ENCODE results near the gene SP100.
"Not testable (repeated sequence)": the region's sequence is repeated elsewhere in the genome, so short reads cannot be mapped to it uniquely, and the experiment has no call there.

SP100 gene

GRCh38 chr2:230435431-230435830, 19.4 kb downstream of the SP100 start:
- Histone ChIP-seq H3K27ac (ENCODE audit: insufficient read depth, low read length, poor library complexity, severe bottlenecking) (no peak overlapping the region), H3K36me3 (ENCODE audit: control insufficient read depth, insufficient read depth, low read length) (peaks cover 25% of the 10 kb centered on the region), H3K4me3 (ENCODE audit: insufficient read depth, low read depth, low read length, poor library complexity, severe bottlenecking) (peak overlapping the region; percentile 4), H3K9me3 (ENCODE audit: control insufficient read depth, low read length) (peaks cover 8% of the 10 kb centered on the region), H3K4me1 (ENCODE audit: control insufficient read depth, insufficient read depth, low read length, poor library complexity, severe bottlenecking) (peaks cover 19% of the 10 kb centered on the region), H3K27me3 (replicated peaks; ENCODE audit: control insufficient read depth, insufficient read depth, low read length, poor library complexity, severe bottlenecking) (no peaks in the 10 kb centered on the region)
- DNase-seq = no peak

- not testable (repeated sequence) for H3K27ac ChIP-seq (ENCODE audit: insufficient read depth, low read length, poor library complexity, severe bottlenecking)
Measured at GRCh38 chr2:230439121-230439520, 23.1 kb downstream of the SP100 start.

GRCh38 chr2:230439590-230439989, 23.6 kb downstream of the SP100 start:
- H3K4me3 ChIP-seq (ENCODE audit: insufficient read depth, low read depth, low read length, poor library complexity, severe bottlenecking) = no peak overlapping the region
- no peak for DNase-seq
- H3K27me3 ChIP-seq (replicated peaks; ENCODE audit: control insufficient read depth, insufficient read depth, low read length, poor library complexity, severe bottlenecking) = no peaks in the 10 kb centered on the region
- H3K9me3 ChIP-seq (ENCODE audit: control insufficient read depth, low read length) = peaks cover 8% of the 10 kb centered on the region
- peaks cover 36% of the 10 kb centered on the region for H3K36me3 ChIP-seq (ENCODE audit: control insufficient read depth, insufficient read depth, low read length)
- H3K4me1 ChIP-seq (ENCODE audit: control insufficient read depth, insufficient read depth, low read length, poor library complexity, severe bottlenecking) = peaks cover 23% of the 10 kb centered on the region
- H3K27ac ChIP-seq (ENCODE audit: insufficient read depth, low read length, poor library complexity, severe bottlenecking) = peak overlapping the region; percentile 47

More at GRCh38 chr2:230439121-230439520, 23.1 kb downstream of the SP100 start:
- H3K4me3 ChIP-seq (ENCODE audit: insufficient read depth, low read depth, low read length, poor library complexity, severe bottlenecking); DNase-seq; H3K27me3 ChIP-seq (replicated peaks; ENCODE audit: control insufficient read depth, insufficient read depth, low read length, poor library complexity, severe bottlenecking); H3K9me3 ChIP-seq (ENCODE audit: control insufficient read depth, low read length): not testable (repeated sequence)
- Histone ChIP-seq H3K4me1 (ENCODE audit: control insufficient read depth, insufficient read depth, low read length, poor library complexity, severe bottlenecking) (peaks cover 25% of the 10 kb centered on the region), H3K36me3 (ENCODE audit: control insufficient read depth, insufficient read depth, low read length) (peaks cover 32% of the 10 kb centered on the region)

GRCh38 chr2:230441227-230441897, 25.4 kb downstream of the SP100 start:
- H3K4me3 ChIP-seq (ENCODE audit: insufficient read depth, low read depth, low read length, poor library complexity, severe bottlenecking) = no peak overlapping the region
- peaks cover 2% of the 10 kb centered on the region for H3K9me3 ChIP-seq (ENCODE audit: control insufficient read depth, low read length)
- H3K27me3 ChIP-seq (replicated peaks; ENCODE audit: control insufficient read depth, insufficient read depth, low read length, poor library complexity, severe bottlenecking) = no peaks in the 10 kb centered on the region
- peak overlapping the region; percentile 36 for H3K27ac ChIP-seq (ENCODE audit: insufficient read depth, low read length, poor library complexity, severe bottlenecking)
- DNase-seq = peak; percentile 27 to 44 (median 28)
- H3K4me1 ChIP-seq (ENCODE audit: control insufficient read depth, insufficient read depth, low read length, poor library complexity, severe bottlenecking) = peaks cover 20% of the 10 kb centered on the region
- H3K36me3 ChIP-seq (ENCODE audit: control insufficient read depth, insufficient read depth, low read length) = peaks cover 43% of the 10 kb centered on the region

- Histone ChIP-seq H3K27ac (ENCODE audit: insufficient read depth, low read length, poor library complexity, severe bottlenecking) (no peak overlapping the region), H3K36me3 (ENCODE audit: control insufficient read depth, insufficient read depth, low read length) (peaks cover 55% of the 10 kb centered on the region), H3K27me3 (replicated peaks; ENCODE audit: control insufficient read depth, insufficient read depth, low read length, poor library complexity, severe bottlenecking) (no peaks in the 10 kb centered on the region), H3K4me3 (ENCODE audit: insufficient read depth, low read depth, low read length, poor library complexity, severe bottlenecking) (no peak overlapping the region), H3K9me3 (ENCODE audit: control insufficient read depth, low read length) (no peaks in the 10 kb centered on the region), H3K4me1 (ENCODE audit: control insufficient read depth, insufficient read depth, low read length, poor library complexity, severe bottlenecking) (peaks cover 32% of the 10 kb centered on the region)
- no peak for DNase-seq
Measured at GRCh38 chr2:230443541-230443940, 27.5 kb downstream of the SP100 start.

- no peaks in the 10 kb centered on the region for H3K27me3 ChIP-seq (replicated peaks; ENCODE audit: control insufficient read depth, insufficient read depth, low read length, poor library complexity, severe bottlenecking)
- H3K36me3 ChIP-seq (ENCODE audit: control insufficient read depth, insufficient read depth, low read length) = peaks cover 68% of the 10 kb centered on the region
- no peaks in the 10 kb centered on the region for H3K9me3 ChIP-seq (ENCODE audit: control insufficient read depth, low read length)
- peaks cover 36% of the 10 kb centered on the region for H3K4me1 ChIP-seq (ENCODE audit: control insufficient read depth, insufficient read depth, low read length, poor library complexity, severe bottlenecking)
- no peak overlapping the region for H3K27ac ChIP-seq (ENCODE audit: insufficient read depth, low read length, poor library complexity, severe bottlenecking)
- no peak overlapping the region for H3K4me3 ChIP-seq (ENCODE audit: insufficient read depth, low read depth, low read length, poor library complexity, severe bottlenecking)
- no peak for DNase-seq
Measured at GRCh38 chr2:230444832-230445231, 28.8 kb downstream of the SP100 start.

- H3K27me3 ChIP-seq (replicated peaks; ENCODE audit: control insufficient read depth, insufficient read depth, low read length, poor library complexity, severe bottlenecking) = no peaks in the 10 kb centered on the region
- peak overlapping the region; percentile 4 for H3K27ac ChIP-seq (ENCODE audit: insufficient read depth, low read length, poor library complexity, severe bottlenecking)
Measured at GRCh38 chr2:230447036-230447435, 31.0 kb downstream of the SP100 start.

GRCh38 chr2:230447455-230448451, 31.8 kb downstream of the SP100 start:
- H3K27ac ChIP-seq (ENCODE audit: insufficient read depth, low read length, poor library complexity, severe bottlenecking) = peak overlapping the region; percentile 51

More at GRCh38 chr2:230447036-230447435, 31.0 kb downstream of the SP100 start:
- Histone ChIP-seq H3K4me3 (ENCODE audit: insufficient read depth, low read depth, low read length, poor library complexity, severe bottlenecking) (no peak overlapping the region), H3K4me1 (ENCODE audit: control insufficient read depth, insufficient read depth, low read length, poor library complexity, severe bottlenecking) (peaks cover 31% of the 10 kb centered on the region), H3K9me3 (ENCODE audit: control insufficient read depth, low read length) (no peaks in the 10 kb centered on the region), H3K36me3 (ENCODE audit: control insufficient read depth, insufficient read depth, low read length) (peaks cover 89% of the 10 kb centered on the region)
- DNase-seq = no peak

GRCh38 chr2:230449901-230450467, 34.0 kb downstream of the SP100 start:
- no peaks in the 10 kb centered on the region for H3K9me3 ChIP-seq (ENCODE audit: control insufficient read depth, low read length)
- H3K4me3 ChIP-seq (ENCODE audit: insufficient read depth, low read depth, low read length, poor library complexity, severe bottlenecking) = no peak overlapping the region
- H3K27me3 ChIP-seq (replicated peaks; ENCODE audit: control insufficient read depth, insufficient read depth, low read length, poor library complexity, severe bottlenecking) = no peaks in the 10 kb centered on the region
- no peak for DNase-seq
- H3K27ac ChIP-seq (ENCODE audit: insufficient read depth, low read length, poor library complexity, severe bottlenecking) = no peak overlapping the region
- H3K36me3 ChIP-seq (ENCODE audit: control insufficient read depth, insufficient read depth, low read length) = peaks cover 85% of the 10 kb centered on the region
- H3K4me1 ChIP-seq (ENCODE audit: control insufficient read depth, insufficient read depth, low read length, poor library complexity, severe bottlenecking) = peaks cover 21% of the 10 kb centered on the region

More at GRCh38 chr2:230447455-230448451, 31.8 kb downstream of the SP100 start:
- no peaks in the 10 kb centered on the region for H3K27me3 ChIP-seq (replicated peaks; ENCODE audit: control insufficient read depth, insufficient read depth, low read length, poor library complexity, severe bottlenecking)
- peaks cover 29% of the 10 kb centered on the region for H3K4me1 ChIP-seq (ENCODE audit: control insufficient read depth, insufficient read depth, low read length, poor library complexity, severe bottlenecking)
- no peak for DNase-seq
- no peaks in the 10 kb centered on the region for H3K9me3 ChIP-seq (ENCODE audit: control insufficient read depth, low read length)
- peaks cover 93% of the 10 kb centered on the region for H3K36me3 ChIP-seq (ENCODE audit: control insufficient read depth, insufficient read depth, low read length)
- no peak overlapping the region for H3K4me3 ChIP-seq (ENCODE audit: insufficient read depth, low read depth, low read length, poor library complexity, severe bottlenecking)
